GM19463 (cell line): Measurements from ENCODE around the gene PLXNB3.

Source experiments
- ATAC-seq: cut with Tn5 transposase; IDR thresholded peaks from one replicate; pipeline ENCODE4 v1.9.1; 2021; ENCODE audit warnings: mild to moderate bottlenecking, moderate library complexity; ENCODE audit not compliant: unreplicated experiment

Gene PLXNB3

GRCh38 chrX:153772316-153773217, 8.5 kb downstream of the PLXNB3 start:
- no peak for ATAC-seq

GRCh38 chrX:153773218-153773611, 9.2 kb downstream of the PLXNB3 start:
- no peak for ATAC-seq

- ATAC-seq: no peak
Measured at GRCh38 chrX:153773741-153774575, 9.9 kb downstream of the PLXNB3 start.

- ATAC-seq: no peak
Measured at GRCh38 chrX:153774576-153775292, 10.7 kb downstream of the PLXNB3 start.

- ATAC-seq: no peak
Measured at GRCh38 chrX:153775293-153776119, 11.5 kb downstream of the PLXNB3 start.

- ATAC-seq: no peak
Measured at GRCh38 chrX:153776120-153776599, 12.1 kb downstream of the PLXNB3 start.

GRCh38 chrX:153776611-153777045, 12.6 kb downstream of the PLXNB3 start:
- no peak for ATAC-seq

GRCh38 chrX:153777261-153778090, 13.4 kb downstream of the PLXNB3 start:
- no peak for ATAC-seq

- no peak for ATAC-seq
Measured at GRCh38 chrX:153778181-153778580, 14.1 kb downstream of the PLXNB3 start.

- no peak for ATAC-seq
Measured at GRCh38 chrX:153778684-153779101, 14.6 kb downstream of the PLXNB3 start.

- no peak for ATAC-seq
Measured at GRCh38 chrX:153779891-153780677, 16.0 kb downstream of the PLXNB3 start.

- ATAC-seq: no peak
Measured at GRCh38 chrX:153780678-153781427, 16.8 kb downstream of the PLXNB3 start, which contains the start of gene SRPK3. Gene SRPK3, plus strand, starts transcription at chrX:153781041. Its CDS starts 46 bp downstream, at chrX:153781087.

- ATAC-seq: no peak
Measured at GRCh38 chrX:153781428-153782047, 17.5 kb downstream of the PLXNB3 start.

- no peak for ATAC-seq
Measured at GRCh38 chrX:153782313-153782712, 18.3 kb downstream of the PLXNB3 start.

GRCh38 chrX:153782871-153783270, 18.8 kb downstream of the PLXNB3 start:
- ATAC-seq: no peak

GRCh38 chrX:153783378-153784013, 19.4 kb downstream of the PLXNB3 start:
- no peak for ATAC-seq
